Measurements from ENCODE around the gene GEMIN7. TPM values are rescaled to one million over a fixed set of nuclear protein-coding genes. Genes with fewer than 3 reads are reported as not detected.

GEMIN7 gene
- total RNA-seq, 1 experiment from 2014 or later, result 62.7 TPM

- DNase-seq (ENCODE audit: low read depth), result peak; percentile 65
Observed at GRCh38 chr19:45059258-45059965, 19.6 kb upstream of the GEMIN7 start.

- no peak for DNase-seq (ENCODE audit: low read depth)
Observed at GRCh38 chr19:45061965-45062364, 17.1 kb upstream of the GEMIN7 start.

GRCh38 chr19:45063851-45064801 lies 14.9 kb upstream of the GEMIN7 start:
- no peak for DNase-seq (ENCODE audit: low read depth)

- DNase-seq (ENCODE audit: low read depth), result no peak
Observed at GRCh38 chr19:45066921-45067661, 12.0 kb upstream of the GEMIN7 start.

GRCh38 chr19:45068041-45068440 lies 11.0 kb upstream of the GEMIN7 start:
- no peak for DNase-seq (ENCODE audit: low read depth)

- DNase-seq (ENCODE audit: low read depth), result peak; percentile 36
Observed at GRCh38 chr19:45069056-45069455, 10.0 kb upstream of the GEMIN7 start.

GRCh38 chr19:45070214-45070613 lies 8.8 kb upstream of the GEMIN7 start:
- DNase-seq (ENCODE audit: low read depth), result no peak

GRCh38 chr19:45070861-45071544 lies 8.1 kb upstream of the GEMIN7 start:
- no peak for DNase-seq (ENCODE audit: low read depth)

- no peak for DNase-seq (ENCODE audit: low read depth)
Observed at GRCh38 chr19:45071545-45071938, 7.5 kb upstream of the GEMIN7 start.

- no peak for DNase-seq (ENCODE audit: low read depth)
Observed at GRCh38 chr19:45071969-45072790, 6.9 kb upstream of the GEMIN7 start.

- no peak for DNase-seq (ENCODE audit: low read depth)
Observed at GRCh38 chr19:45074744-45075300, 4.2 kb upstream of the GEMIN7 start.

- DNase-seq (ENCODE audit: low read depth), result peak; percentile 84
Observed at GRCh38 chr19:45075301-45076028, 3.6 kb upstream of the GEMIN7 start.

- DNase-seq (ENCODE audit: low read depth), result peak; percentile 74
Observed at GRCh38 chr19:45076029-45076850, 2.8 kb upstream of the GEMIN7 start, which contains the start of gene ZNF296. ZNF296 (minus strand) TSS chr19:45076478; CDS start chr19:45076373, 105 bp downstream.

- DNase-seq (ENCODE audit: low read depth), result no peak
Observed at GRCh38 chr19:45076851-45077730, 2.0 kb upstream of the GEMIN7 start.

- no peak for DNase-seq (ENCODE audit: low read depth)
Observed at GRCh38 chr19:45078390-45079062, 534 bp upstream of the GEMIN7 start.

- DNase-seq (ENCODE audit: low read depth), result no peak
Observed at GRCh38 chr19:45079911-45080370, 881 bp downstream of the GEMIN7 start.

- no peak for DNase-seq (ENCODE audit: low read depth)
Observed at GRCh38 chr19:45082170-45082569, 3.1 kb downstream of the GEMIN7 start.
